GM18873 (cell line): ENCODE data around the gene PAK4.

Experiments
- ATAC-seq: cut with Tn5 transposase; IDR thresholded peaks from one replicate; pipeline ENCODE4 v1.9.1; 2021; ENCODE audit warnings: mild to moderate bottlenecking, moderate library complexity, moderate number of reproducible peaks; ENCODE audit not compliant: unreplicated experiment, low FRiP score

PAK4 gene

DNA sequence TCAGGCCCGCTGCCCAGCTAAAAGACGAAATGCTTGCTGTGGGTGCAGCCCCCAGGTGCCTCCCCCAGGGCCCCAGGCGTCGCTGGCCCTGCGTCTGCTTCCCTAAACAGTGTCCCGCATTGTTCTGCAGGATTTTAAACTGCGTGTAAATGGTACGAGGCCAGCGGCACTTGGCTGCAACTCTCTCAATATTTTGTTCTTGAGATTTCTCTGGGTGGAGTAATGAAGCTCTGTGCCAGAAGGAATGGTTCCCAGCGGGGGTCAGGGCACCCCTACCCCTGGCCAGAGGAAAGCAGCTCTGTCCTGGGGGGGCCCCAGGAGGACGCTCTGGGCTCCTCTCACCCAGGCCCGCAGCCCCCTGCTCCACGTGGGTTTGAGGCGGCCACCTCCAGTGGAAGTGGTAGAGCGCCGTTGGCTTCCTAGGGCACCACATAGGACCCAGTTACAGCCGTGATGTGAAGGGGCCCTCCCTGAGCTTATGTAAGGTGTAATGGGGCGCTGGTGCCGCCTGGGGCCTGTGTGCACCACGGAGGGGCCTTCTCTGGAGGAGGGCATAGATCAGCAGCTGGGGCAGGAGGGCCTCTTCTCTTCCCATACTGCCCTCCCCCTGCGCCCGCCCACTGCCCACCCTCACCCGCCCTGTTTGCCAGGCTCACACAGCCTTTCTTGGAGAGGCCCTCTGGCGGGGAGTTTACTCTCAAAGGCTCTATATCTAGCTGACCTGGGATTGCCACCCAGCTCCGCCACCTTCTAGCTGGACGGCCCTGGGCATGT is 19.8 kb downstream of the PAK4 start:
- ATAC-seq: no peak

DNA sequence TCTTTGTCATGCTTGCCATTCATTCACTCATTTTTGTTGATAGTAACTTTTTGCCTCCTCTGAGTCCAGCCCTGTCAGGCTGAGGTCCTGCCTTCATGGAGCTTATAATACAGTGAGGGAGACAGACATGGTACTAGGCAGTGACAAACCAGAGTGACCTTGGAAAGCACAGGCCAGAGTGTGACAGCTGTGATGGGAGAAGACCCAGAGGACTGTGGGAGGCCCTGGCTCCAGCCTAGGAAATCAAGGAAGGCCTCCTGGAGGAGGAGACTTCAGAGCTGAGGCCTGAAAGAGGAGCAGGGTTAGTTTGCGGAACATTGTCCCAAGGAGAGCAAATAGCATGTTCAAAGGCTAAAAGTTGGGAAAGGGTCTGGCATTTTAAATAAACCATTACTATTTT is 20.5 kb downstream of the PAK4 start:
- ATAC-seq: no peak

DNA sequence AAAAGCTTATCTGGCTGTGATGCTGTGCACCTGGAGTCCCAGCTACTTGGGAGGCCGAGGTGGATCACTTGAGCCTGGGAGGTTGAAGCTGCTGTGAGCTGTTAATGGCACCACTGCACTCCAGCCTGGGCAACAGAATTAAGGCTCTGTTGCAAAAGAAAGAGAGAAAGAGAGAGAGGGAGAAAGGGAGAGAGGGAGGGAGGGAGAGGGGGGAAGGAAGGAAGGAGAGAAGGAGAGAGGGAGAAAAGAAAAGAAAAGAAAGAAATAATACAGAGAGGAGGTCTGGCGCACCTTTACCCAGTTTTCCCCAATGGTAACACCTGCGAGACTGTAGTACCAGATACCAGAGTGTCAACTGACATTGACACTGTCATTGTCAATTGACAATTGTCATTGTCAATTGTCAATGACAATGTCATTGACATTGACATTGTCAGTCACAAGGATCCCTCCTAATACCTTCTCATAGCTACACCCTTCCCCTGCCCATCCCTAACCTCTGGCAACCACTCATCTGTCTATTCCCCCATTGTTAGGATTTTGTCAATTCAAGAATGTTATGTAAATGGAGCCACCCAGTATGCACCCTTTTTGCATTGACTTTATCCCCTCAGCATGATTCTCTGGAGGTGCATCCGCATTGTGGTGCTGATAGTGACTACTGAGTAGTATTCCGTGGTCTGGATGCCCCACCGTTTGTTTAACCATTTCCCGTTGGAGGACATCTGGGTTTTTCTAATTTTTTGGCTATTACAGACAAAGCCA is 21.3 kb downstream of the PAK4 start:
- ATAC-seq: no peak

DNA sequence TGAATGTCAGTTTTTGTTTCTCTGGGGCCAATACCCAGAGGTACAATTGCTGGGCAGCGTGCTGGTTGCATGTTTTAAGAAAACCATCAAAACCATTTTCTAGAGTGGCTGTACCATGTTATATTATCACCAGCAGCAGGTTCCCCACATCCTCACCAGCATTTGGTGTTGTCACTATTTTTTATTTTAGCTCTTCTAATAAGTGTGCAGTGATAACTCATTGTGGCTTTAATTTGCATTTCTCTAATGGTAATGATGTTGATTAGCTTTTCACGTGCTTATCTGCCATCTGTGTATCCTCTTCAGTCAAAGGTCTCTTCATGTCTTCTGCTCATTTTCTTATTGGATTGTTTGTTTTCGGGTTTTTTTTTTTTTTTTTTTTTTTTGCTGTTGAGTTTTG is 21.9 kb downstream of the PAK4 start:
- ATAC-seq: no peak

DNA sequence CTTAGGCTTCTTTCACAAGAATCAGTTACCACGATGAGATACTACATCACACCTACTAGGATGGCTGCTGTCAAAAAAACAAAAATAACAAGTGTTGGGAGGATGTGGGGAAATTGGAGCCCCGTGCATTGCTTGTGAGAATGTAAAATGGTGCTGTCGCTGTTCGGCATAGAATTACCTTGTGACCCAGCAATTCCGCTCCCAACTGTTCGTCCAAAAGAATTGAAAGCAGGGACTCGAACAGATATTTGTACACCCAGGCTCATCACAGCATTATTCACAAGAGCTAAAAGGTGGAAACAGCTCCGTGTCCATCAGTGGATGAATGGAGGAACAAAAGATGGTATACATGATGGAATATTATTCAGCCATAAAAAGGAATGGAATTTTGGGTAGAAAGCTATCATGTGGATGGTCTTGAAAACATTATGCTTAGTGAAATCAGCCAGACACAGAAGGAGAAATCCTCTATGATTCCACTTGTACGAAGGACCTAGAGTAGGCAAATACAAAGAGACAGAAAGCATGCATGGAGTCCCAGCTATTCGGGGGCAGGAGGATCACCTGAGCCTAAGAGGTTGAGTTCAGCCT is 23.4 kb downstream of the PAK4 start:
- ATAC-seq: no peak

DNA sequence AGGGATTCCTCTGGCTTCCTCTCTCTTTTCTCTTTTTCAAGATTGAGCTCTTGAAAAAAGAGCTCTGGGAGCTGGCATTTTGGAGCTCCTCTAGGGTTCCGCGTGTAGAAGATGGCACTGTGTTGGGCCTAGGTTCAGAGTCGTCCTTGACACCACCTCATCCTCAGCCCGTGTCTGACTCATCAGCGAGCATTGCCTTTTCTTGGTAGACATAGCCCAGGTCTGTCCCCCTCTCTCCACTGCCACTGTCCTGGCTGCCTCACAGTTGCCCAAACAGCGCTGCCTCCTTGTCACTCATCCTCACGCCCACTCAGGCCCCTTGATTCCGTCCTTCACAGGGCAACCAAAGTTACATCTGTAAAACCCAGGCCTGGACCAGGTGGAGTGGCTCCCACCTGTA is 24.6 kb downstream of the PAK4 start:
- no peak for ATAC-seq

DNA sequence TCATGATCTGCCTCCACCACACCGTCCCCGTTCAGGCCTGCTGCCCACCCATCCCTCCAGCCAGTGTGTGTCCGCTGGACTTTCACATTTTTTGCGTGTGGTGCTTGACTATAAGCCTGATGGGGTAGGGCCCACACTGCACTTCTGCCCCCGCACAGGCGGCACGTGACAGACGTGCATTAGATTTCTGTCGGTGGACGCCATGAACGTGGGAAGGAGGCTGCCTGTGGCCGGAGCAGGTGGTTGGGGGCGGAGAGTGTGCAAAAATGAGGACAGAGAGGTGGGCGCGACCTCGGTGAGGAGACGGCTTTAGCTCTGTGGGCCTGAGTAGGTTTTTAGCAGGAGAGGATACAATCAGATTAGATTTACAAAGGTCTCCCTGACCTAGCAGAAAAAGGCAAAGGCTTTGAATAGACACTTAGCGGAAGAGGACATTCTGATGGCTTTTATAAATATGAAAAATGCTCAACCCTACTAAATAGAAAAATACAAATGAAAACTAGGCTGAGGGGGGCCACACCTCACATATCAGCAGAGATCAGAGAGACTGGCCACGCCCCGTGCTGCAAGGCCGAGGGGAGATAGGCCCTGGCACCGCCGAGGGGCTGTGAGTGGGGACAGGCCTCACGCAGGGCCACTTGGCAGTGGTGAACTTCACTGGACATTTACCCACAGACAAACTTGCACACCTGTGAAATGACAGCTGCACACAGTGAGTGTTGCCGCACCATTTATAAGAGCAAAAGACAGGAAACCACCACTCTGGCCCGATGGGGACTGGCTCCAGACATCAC is 25.4 kb downstream of the PAK4 start:
- no peak for ATAC-seq

DNA sequence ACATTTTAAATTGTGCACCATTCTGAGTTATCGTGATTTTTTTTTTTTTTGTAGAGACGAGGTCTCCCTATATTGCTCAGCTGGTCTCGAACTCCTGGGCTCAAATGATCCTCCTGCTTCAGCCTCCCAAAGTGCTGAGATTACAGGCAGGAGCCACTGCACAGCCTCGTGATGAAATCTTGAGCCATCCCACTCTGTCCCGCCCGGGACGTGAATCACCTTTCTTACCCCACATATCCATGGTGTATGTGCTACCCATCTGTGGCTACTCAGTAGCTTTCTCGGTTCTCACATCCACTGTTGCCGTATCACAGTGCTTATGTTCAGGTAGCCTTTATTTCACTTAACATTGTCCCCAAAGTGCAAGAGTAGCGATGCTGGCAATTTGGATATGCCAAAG is 26.5 kb downstream of the PAK4 start:
- ATAC-seq: no peak

DNA sequence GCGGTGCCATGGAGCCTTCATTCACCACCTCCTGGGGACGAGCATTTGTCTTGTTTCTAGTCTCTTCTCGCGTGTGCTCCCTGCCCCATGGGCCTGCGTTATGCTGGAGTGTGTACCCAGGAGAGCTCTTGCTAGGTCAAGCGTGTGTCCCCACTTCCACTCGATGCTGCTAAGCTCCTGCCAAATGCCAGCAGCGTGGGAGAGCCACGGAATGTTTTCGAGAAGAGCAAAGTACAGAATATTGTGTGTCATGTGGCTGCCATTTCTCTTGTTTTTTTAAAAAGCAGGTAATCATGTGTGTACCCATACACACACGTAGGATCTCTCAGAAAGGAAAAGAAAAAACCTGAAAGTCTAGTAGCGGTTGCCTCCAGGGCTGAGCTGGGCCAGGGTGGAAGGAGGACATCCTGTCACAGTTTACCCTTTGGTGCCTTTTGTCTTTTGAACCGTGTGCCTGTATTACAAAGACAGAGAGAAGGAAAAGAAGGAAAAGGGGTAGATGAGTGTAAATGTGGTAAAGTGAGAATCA is 28.6 kb downstream of the PAK4 start:
- ATAC-seq: no peak

DNA sequence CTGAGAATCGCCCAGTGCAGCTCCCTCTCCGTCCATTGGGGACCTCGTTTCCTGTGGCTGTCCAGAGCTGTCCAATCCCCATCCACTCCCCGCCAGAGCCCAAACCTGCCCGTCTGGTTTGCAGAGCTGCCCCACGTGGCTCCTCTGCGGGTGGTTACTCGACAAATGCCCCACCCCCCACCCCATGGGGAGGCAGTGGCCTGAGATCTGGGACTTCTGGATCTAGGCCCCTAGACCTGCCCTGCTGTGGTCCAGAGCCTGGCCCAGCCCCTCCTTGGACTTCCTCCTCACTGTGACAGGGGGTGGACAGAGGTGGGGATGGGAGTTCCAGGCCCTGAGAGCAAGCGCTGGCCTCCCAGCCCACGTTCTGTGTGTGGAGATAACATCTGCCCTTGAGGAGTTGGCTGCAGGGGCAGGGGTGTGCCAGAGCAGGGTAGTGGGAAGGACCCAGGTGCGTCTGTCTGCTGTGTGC is 29.1 kb downstream of the PAK4 start:
- no peak for ATAC-seq

DNA sequence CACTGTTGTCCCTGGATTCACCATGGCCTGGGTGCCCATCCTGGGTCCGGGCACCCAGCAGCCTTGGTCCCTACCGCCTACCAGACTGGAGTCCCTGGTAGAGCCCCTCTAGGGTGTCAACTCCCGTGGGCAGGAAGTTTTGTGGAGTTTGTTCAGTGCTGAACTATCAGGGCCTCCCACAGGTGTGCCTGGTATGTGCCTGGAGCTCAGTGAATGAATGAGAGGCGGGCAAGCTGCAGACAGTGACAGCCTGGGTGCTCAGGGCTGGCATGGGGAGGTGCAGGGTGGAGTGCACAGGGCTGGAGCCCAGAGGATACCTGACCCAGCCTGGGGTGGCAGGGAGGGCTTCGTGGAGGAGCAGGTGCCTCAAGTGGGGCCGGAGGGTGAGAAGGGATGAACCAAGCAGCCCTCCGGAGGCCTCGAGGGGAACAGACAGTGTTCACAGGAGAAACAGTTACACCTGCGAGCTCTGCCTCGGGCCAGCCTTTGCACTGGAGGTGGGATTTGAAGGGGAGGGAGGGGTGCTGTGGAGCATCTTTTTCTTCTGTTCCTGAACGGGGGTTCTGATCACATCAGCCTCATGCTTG is 29.6 kb downstream of the PAK4 start:
- no peak for ATAC-seq

DNA sequence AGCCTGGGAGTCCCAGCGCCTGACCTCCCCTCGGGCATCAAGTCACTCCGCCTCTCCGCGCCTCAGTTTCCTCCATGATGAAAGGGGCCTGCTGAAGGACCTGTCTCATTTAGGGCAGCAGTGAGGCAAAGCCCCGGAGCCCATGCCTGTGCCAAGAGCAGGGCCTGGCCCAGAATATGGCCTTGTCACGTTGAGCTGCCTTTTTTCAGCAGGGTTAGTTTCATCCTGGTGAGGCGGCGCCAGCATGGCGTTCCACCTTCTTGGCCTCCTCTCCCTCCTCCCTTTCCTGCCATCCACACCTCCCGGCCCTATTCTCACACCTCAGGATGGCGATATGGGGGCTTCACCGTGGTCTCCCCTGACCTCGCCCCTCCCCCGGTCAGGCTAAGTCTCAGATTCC is 30.2 kb downstream of the PAK4 start:
- ATAC-seq: no peak

DNA sequence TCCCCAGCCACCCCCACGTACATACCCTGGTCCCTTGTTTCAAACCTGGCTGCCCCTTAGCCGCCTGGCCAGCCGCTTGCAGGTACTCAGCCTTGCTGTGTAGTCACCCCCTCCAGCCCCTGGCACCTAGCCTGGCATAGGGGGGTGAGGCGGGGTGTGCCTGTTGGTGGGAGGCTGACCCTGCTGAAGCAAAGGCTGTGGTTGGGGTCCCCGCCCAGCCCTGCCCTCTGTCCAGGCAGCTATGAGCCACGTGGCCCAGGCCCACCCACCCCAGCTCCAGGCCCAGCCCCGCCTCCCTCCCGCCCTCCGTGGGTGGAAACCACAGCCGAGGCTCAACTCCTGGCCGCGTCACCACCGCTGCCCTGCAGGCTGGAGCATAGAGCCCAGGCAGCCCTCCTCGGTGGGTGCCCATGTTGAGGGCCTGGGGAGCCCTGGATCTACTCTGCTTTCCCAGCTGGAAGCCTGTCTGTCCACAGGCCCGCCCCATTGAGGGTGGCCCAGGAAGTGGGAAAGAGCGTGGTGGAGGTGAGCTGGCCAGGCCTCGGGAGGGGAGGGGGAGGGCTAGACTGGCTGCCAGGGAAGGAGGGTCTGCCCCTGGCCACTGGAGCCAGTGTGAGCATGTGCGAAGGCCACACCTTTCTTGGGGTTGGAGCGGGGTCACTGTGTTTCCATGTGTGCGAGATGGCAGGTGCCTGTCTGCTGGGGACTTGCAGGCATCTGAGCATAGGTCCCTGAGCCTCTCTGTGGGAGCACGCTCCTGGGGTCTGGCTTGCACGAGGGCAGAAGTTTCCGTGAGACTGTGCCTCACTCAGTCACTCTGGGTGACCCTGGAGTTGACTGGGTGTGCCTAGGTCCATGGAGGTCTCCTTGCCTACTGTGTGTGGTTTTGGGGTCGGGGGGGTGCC is 31.0 kb downstream of the PAK4 start:
- ATAC-seq: no peak

DNA sequence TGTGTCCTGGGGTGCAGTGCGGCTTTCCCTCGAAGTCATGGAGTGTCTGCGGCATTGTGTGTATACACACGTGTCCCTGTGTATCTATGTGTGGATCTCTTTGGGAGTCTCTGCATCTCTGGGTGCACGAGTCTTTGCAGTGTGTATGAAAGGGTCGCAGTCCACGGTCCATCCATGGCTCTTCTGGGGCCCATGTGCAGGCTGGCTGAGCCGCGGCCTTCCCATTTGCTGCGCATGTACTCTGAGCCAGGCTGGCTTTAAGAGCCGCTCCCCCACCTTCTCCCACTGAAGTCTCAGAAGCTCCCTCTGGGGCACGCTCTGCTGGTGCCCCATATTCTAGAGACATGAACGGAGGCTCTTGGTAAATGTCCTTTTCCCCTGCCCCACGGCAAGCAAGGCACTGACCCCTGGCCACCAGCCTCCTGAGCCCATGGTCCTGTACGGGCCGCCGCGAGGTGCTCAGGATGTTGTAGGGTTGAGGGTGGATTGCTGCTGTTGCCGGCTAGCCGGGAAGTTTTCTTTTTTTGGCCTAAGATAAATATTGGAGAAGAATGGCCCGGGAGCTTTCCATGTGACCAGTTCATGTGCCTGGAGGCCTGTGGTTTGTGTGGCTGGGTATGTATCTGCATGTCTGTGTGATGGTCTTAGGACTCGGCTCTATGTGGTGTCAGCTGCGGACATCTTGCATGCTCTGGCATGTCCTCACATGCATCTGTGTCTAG is 31.9 kb downstream of the PAK4 start:
- no peak for ATAC-seq

DNA sequence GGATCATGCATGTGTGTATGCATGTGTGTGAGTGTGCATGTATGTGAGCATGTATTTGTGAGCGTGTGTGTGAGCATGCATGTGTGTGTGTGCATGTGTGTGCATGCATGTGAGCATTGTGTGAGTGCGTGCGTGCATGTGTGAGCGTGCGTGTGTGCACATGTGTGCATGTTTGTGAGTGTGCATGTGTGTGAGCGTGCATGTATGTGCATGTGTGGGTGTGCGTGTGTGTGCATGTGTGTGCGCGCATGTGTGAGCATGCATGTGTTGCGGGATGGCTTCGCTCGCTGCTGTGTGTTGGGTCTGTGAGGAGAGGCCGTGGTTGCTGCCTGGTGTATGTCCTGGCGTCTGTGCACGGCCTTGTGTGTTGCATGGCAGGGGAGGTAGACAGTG is 32.4 kb downstream of the PAK4 start:
- ATAC-seq: no peak

DNA sequence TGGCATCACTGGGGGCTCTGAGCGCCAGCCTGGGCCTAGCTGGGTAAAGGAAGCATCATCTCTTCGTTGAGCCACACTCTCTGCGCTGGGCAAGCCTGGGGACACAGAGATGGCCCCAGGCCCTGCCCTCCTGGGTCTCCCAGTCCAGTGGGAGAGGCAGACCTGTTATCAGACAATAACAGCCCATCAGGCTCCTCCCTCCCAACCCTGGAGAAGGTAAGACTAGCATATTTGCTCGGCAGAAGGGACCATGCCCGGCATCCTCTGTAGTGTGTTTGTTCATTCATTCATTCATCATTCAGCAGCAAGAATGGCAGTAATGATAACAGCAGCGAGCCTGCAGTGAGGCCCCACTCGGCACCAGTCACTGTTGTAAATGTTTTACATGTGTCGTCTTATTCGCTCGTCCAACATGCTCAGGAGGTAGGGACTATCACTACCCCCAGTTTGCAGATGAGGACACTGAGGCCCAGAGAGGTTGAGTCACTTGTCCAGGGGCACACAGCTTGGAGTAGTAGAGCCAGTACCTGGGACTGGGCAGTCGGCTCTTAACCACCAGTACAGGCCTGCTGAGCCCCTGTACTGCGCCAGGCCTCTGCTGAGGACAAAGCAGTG is 33.2 kb downstream of the PAK4 start:
- ATAC-seq: no peak

DNA sequence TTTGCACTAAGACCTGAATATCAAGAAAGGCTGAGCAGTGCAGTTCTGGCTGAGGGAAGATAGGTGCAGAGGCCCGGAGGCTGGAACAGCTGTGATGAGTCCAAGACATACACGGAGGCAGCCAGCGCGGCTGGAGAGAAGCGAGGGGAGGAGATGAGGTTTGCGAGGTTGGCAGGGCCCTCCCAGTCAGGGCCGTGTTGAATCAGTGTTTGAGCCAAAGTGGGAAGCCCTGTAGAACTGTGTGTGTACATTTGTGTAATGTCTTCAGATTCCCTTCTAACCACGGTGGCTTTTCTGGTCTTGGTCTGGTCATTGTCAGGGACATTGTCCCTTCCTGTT is 34.9 kb downstream of the PAK4 start:
- ATAC-seq: no peak
